SK-N-MC (cell line): ENCODE results near the gene ABCB11.

Experiments
- DNase-seq: peaks from one replicate; pipeline ENCODE4 v3.0.0-alpha.2; 2011; ENCODE audit warnings: low read depth, low spot score
- H3K27ac ChIP-seq: fragments of 200-600 bp; sonication (generic); 2 replicates; pipeline ENCODE4 v1.5.1; 2016; ENCODE audit warnings: mixed run types
- H3K36me3 ChIP-seq: fragments of 200-600 bp; sonication (generic); 2 replicates; pipeline ENCODE4 v1.6.1; 2017; ENCODE audit warnings: antibody characterized with exemption, low read length, mixed read lengths; ENCODE audit not compliant: insufficient read depth
- H3K4me3 ChIP-seq: fragments of 200-600 bp; sonication (generic); 2 replicates; pipeline ENCODE4 v1.5.1; 2016
- H3K9ac ChIP-seq: fragments of 200-600 bp; sonication (generic); 2 replicates; pipeline ENCODE4 v1.8.0; 2017; ENCODE audit warnings: mixed run types, mixed read lengths; ENCODE audit not compliant: insufficient read length
- H3K9me3 ChIP-seq: fragments of 200-600 bp; sonication (generic); 2 replicates; pipeline ENCODE4 v1.6.1; 2017; ENCODE audit warnings: low read depth, mild to moderate bottlenecking, antibody characterized with exemption, low read length, moderate library complexity, mixed read lengths
- EZH2 ChIP-seq: fragments of 200-600 bp; sonication (generic); IDR thresholded peaks from one replicate; pipeline ENCODE4 v1.6.1; 2017; ENCODE audit warnings: antibody characterized with exemption
- FOXP2 ChIP-seq: optimal IDR thresholded peaks from 2 replicates; pipeline ENCODE3; 2011; ENCODE audit warnings: mild to moderate bottlenecking, moderate library complexity; ENCODE audit not compliant: insufficient read depth; ENCODE audit errors: extremely low read length, control extremely low read depth
- POLR2AphosphoS5 ChIP-seq: IDR thresholded peaks from 2 replicates; pipeline ENCODE4 v1.6.1; 2012; ENCODE audit warnings: mild to moderate bottlenecking, low read depth, low read length, borderline replicate concordance

The ABCB11 gene

DNA sequence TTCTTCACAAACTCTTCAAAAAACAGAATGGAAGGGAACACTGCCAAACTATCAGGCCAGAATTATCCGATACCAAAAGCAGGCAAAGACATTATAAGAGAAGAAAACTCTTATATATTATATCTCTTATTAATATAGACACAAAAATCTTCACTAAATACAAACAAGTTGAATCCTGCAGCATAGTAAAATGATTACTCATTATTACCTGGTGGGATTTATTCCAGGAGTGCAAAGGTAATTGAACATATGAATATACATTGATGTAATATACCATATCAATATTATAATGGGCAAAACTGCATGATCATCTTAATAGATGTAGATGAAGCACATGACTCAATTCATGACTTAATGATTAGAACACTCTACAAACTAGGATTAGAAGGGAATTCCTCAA is 25.1 kb downstream of the ABCB11 start:
- no peak overlapping the region for H3K4me3 ChIP-seq
- H3K27ac ChIP-seq, result no peak overlapping the region
- DNase-seq, result no peak
- TF ChIP-seq FOXP2 (no peak), POLR2AphosphoS5 (no peak), EZH2 (no peak)
- no peak overlapping the region for H3K9ac ChIP-seq
- H3K9me3 ChIP-seq, result no peaks in the 10 kb centered on the region
- H3K36me3 ChIP-seq, result no peaks in the 10 kb centered on the region

DNA sequence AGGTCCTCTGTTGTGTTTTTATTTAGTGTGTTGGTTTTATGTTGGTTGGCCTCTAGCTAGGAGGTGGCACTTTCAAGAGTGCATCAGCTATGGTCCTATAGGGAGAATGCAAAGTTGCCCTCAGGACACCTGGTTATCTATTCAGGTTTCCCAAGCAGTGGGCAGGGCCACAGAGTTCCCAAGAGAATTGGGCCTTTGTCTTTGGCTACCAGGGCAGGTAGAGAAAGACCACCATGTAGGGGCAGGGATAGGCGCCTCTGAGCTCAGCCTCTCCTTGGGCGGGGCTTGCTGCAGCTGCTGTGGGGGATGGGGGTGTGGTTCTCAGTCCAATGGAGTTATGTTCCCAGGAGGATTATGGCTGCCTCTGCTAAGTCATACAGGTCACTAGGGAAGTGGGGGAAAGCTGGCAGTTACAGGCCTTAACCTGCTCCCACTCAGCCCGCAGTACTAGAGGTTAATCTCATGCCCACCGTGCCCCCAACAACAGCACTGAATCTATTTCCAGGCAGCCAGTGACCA is 26.0 kb downstream of the ABCB11 start:
- DNase-seq, result no peak
- Histone ChIP-seq H3K9me3 (no peaks in the 10 kb centered on the region), H3K36me3 (no peaks in the 10 kb centered on the region), H3K4me3 (no peak overlapping the region), H3K9ac (no peak overlapping the region), H3K27ac (no peak overlapping the region)
- TF ChIP-seq EZH2 (no peak), FOXP2 (no peak), POLR2AphosphoS5 (no peak)

DNA sequence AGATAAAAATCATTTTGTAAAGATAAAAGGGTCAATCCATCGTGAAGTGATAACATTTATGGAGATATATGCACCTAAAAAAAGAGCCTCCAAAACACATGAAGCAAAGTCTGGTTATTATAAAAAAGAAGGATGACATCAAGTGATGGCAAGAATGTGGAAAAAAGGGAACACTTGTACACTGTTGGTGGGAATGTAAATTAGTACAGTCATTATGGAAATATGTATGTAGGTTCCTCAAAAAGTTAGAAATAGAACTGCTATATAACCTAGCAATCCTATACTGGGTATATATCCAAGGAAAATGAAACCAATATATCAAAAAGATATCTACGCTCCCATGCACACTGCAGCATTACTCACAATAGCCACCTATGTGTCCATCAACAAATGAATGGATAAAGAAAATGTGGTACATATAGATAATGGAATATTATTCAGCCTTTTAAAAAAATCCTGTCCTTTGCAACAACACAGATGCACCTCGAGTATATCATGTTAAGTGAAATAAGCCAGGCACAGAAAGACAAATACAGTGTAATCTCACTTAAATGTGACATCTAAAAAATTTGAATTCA is 28.9 kb downstream of the ABCB11 start:
- TF ChIP-seq EZH2, result no peak
- no peak for TF ChIP-seq POLR2AphosphoS5
- TF ChIP-seq FOXP2, result no peak
- DNase-seq, result no peak
- Histone ChIP-seq H3K9ac (no peak overlapping the region), H3K9me3 (no peaks in the 10 kb centered on the region), H3K4me3 (no peak overlapping the region), H3K27ac (no peak overlapping the region), H3K36me3 (no peaks in the 10 kb centered on the region)

DNA sequence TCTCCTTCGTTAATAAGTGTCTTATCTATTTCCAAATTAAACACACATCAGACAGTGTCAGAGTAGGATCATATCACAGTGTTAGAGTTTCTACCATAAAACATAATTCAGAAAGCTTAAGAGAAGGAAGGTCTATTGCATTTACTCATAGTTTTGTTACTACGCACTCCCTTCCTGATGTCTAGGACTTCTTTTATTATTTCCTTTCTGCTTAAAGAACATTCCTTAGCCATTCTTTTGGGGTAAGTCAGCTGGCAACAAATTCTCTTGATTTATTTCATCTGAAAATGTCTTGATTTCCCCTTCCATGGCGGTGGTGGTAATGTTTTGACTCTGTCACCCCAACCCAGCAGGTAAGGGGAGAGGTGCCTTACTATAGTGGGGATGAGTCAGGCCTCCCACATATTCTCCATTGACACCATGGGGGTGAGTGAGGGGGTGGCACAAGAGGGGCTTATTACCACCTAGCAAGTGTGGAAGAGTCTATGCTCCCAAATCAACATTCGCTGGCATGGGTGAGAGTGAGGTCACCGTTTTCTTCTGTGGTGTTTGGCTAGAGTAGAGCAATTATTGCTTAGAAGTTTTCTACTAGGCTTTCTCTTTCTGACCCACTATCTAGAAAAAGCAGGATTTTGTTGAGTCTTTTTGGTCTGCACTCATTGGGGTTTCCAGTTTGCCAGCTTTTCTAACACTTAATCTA is 29.9 kb downstream of the ABCB11 start:
- Histone ChIP-seq H3K27ac (no peak overlapping the region), H3K9me3 (no peaks in the 10 kb centered on the region), H3K4me3 (no peak overlapping the region), H3K9ac (no peak overlapping the region), H3K36me3 (no peaks in the 10 kb centered on the region)
- no peak for TF ChIP-seq EZH2
- no peak for TF ChIP-seq FOXP2
- TF ChIP-seq POLR2AphosphoS5, result no peak
- no peak for DNase-seq

GRCh38 chr2:168999668-169000213 is 31.4 kb downstream of the ABCB11 start:
- Histone ChIP-seq H3K9me3 (no peaks in the 10 kb centered on the region), H3K27ac (no peak overlapping the region), H3K4me3 (no peak overlapping the region), H3K36me3 (no peaks in the 10 kb centered on the region), H3K9ac (no peak overlapping the region)
- TF ChIP-seq FOXP2 (no peak), EZH2 (no peak), POLR2AphosphoS5 (no peak)
- DNase-seq, result no peak

DNA sequence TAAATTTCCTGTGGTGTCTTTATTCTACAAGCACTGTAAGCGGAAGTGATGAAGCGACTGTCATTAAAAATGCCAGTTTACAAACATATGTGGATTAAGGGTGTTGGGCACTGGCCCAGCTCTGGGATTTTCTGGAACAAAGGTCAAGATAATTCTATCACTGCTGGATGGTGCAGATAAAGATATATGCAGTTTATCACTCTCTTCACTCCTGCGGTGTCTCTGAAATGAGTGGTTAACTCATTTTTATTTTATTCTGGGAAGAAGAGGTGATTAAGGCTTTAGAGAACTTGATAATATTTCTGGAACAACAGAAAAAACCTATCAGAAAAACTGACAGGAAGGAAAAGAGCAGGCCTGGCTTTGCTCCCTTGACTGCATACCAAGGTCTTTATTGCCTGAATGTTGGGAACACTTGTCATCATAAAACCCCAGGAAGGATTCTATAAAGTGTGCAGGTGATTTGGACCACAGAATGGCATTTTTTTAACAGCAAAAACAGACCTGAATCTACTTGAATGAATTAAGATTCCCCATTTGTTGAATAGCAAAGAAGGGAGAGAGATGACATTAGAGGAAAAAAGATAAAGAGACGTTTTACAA is 32.4 kb downstream of the ABCB11 start:
- no peak for DNase-seq

DNA sequence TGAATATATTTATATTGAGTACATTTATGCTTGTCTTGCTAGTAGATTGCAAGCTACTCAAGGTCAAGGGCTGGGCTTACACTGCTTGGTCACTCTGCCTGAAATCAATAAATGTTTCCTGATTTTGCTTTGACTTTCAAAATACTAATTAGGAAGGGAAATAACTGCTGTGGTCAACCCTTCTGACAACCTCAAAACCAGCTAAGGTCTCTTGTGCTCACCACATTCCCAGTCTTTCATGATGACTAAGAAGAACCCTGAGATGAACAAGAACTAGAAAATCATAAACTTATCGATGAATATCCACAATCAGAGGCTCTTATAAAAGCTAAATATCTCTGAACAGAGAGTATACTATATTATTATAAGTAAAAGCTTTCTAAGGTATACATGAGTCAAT is 33.3 kb downstream of the ABCB11 start:
- DNase-seq, result no peak
- no peak for TF ChIP-seq POLR2AphosphoS5
- no peak for TF ChIP-seq EZH2
- no peak for TF ChIP-seq FOXP2
- Histone ChIP-seq H3K4me3 (no peak overlapping the region), H3K27ac (no peak overlapping the region), H3K9me3 (no peaks in the 10 kb centered on the region), H3K36me3 (no peaks in the 10 kb centered on the region), H3K9ac (no peak overlapping the region)

More for the DNA sequence above, 32.4 kb downstream of the ABCB11 start:
- Histone ChIP-seq H3K36me3 (no peaks in the 10 kb centered on the region), H3K9ac (no peak overlapping the region), H3K9me3 (no peaks in the 10 kb centered on the region), H3K4me3 (no peak overlapping the region), H3K27ac (no peak overlapping the region)
- TF ChIP-seq FOXP2 (no peak), EZH2 (no peak), POLR2AphosphoS5 (no peak)

DNA sequence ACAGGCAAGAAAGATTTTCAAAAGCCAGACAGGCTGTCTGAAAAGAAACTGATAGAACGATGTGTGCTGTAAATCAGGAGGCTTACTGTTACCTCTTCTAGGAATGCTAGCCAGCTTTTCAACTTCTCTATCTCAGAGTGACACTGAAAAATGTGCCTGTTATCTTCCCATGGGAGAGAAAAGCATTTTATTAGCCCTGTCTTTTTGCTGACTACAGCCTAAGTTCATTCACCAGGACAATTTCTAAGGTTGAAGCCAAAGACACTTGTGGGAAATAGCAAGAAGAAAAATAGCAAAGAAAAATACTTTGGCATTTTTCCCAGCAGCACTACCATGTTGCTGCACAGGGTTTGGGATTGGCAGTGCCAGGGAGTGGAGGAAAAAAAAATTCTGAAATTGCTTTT is 34.0 kb downstream of the ABCB11 start:
- TF ChIP-seq FOXP2, result no peak
- TF ChIP-seq EZH2, result no peak
- no peak for TF ChIP-seq POLR2AphosphoS5
- Histone ChIP-seq H3K36me3 (no peaks in the 10 kb centered on the region), H3K27ac (no peak overlapping the region), H3K4me3 (no peak overlapping the region), H3K9me3 (no peaks in the 10 kb centered on the region), H3K9ac (no peak overlapping the region)
- DNase-seq, result peak; percentile 20

DNA sequence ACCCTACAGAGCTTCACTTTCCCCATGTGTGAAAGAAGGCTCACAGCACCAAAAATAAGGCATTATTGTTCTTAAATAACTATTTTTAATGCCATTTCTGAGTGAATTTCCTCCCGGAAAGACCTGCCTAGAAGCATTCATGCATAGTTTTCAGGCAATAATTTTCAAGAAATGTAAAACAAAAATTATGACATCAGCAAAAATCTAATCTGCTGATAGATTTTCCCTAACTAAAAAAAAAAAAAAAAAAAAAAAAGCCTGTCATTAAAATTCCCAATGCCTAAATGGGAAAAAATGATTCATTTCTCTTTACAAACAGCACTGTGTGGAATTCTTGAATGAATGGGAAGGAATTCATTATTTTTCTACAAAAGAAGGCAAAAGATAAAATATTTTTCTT is 35.4 kb downstream of the ABCB11 start:
- Histone ChIP-seq H3K4me3 (0 out of 2 replicates have a peak overlapping the region, but pooled peaks have one; percentile 11), H3K9ac (no peak overlapping the region), H3K36me3 (no peaks in the 10 kb centered on the region), H3K9me3 (no peaks in the 10 kb centered on the region), H3K27ac (0 out of 2 replicates have a peak overlapping the region, but pooled peaks have one; percentile 16)
- no peak for DNase-seq
- TF ChIP-seq FOXP2, result no peak
- no peak for TF ChIP-seq EZH2
- TF ChIP-seq POLR2AphosphoS5, result no peak
